Breast epithelium (tissue), 3 donors: ENCODE measurements around the gene BICD1.

Source experiments
- POLR2AphosphoS5 ChIP-seq, 3 donors: sonication (generic); formaldehyde crosslinking; IDR thresholded peaks; one replicate each; pipeline ENCODE4 v1.6.1; 2017; ENCODE audit warnings: antibody characterized with exemption in 3 of 3
- TF ChIP-seq, protein P1 (sequence below), 3 donors: fragments of 450-650 bp; IDR thresholded peaks; one replicate each; pipeline ENCODE4 v1.5.1; 2016 to 2017; ENCODE audit warnings: antibody characterized with exemption in 3 of 3, mild to moderate bottlenecking in 3 of 3, moderate library complexity in 3 of 3

DNA sequence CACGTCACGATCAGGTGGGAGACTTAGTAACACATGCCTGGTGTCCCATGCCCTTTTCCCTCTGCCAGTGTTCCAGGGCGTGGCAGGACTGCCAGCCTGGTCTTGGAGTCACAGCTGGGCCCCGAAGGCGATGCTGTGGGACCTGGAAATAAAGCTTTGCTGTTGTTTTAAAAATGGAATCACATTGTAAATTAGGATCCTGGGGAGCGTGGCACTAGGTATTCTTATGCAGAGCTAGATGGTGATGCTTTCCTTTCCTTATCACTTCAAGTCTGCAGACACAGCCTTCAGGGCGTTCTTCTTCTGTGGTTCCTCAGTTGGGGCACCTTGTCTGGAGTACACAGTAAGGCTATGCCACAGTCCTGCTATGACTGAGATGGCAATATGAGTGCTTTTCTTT is 64.6 kb downstream of the BICD1 start:
- no peak for TF ChIP-seq POLR2AphosphoS5 (IDR thresholded peaks at IDR 0.05)
- TF ChIP-seq, protein P1, sequence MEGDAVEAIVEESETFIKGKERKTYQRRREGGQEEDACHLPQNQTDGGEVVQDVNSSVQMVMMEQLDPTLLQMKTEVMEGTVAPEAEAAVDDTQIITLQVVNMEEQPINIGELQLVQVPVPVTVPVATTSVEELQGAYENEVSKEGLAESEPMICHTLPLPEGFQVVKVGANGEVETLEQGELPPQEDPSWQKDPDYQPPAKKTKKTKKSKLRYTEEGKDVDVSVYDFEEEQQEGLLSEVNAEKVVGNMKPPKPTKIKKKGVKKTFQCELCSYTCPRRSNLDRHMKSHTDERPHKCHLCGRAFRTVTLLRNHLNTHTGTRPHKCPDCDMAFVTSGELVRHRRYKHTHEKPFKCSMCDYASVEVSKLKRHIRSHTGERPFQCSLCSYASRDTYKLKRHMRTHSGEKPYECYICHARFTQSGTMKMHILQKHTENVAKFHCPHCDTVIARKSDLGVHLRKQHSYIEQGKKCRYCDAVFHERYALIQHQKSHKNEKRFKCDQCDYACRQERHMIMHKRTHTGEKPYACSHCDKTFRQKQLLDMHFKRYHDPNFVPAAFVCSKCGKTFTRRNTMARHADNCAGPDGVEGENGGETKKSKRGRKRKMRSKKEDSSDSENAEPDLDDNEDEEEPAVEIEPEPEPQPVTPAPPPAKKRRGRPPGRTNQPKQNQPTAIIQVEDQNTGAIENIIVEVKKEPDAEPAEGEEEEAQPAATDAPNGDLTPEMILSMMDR (IDR thresholded peaks at IDR 0.05), result no peak
